SU-DHL-6 (cell line): Measurements from ENCODE around the gene HHIPL2.

Source experiments
- CTCF ChIP-seq: fragments of 200-600 bp; sonication (generic); IDR thresholded peaks from one replicate; pipeline ENCODE4 v1.5.1; 2017; ENCODE audit warnings: antibody characterized with exemption, mild to moderate bottlenecking, low read length, moderate library complexity; ENCODE audit not compliant: insufficient read depth, poor library complexity, severe bottlenecking
- EZH2phosphoT487 ChIP-seq: fragments of 200-600 bp; sonication (generic), shearing (Covaris generic); conservative IDR thresholded peaks from 2 replicates; pipeline ENCODE4 v1.6.1; 2018; ENCODE audit warnings: mild to moderate bottlenecking, antibody characterized with exemption, low read length, moderate library complexity, mixed read lengths

- TF ChIP-seq CTCF: no peak
- no peak for TF ChIP-seq EZH2phosphoT487
These were observed 48.8 kb upstream of the HHIPL2 start for GRCh38 chr1:222596696-222597095.
